Subcutaneous adipose tissue (tissue), 4 donors: ENCODE data around the gene CEP350. TPM values are rescaled to one million over a fixed set of nuclear protein-coding genes. Genes with fewer than 3 reads are reported as not detected.

Source experiments
- total RNA-seq, 4 donors: library from RNA; depleted of rRNA; stranded (reverse); fragments of >200 nt; gene quantifications; one replicate each; pipeline ENCODE4 v1.1.0, GENCODE V29; 2016
- TF ChIP-seq, protein P1 (sequence below): fragments of 450-650 bp; IDR thresholded peaks from one replicate; pipeline ENCODE4 v1.5.1; 2016; ENCODE audit warnings: low read depth, mild to moderate bottlenecking, control low read depth, antibody characterized with exemption, moderate library complexity

The CEP350 gene
- total RNA-seq, 4 donors from 2014 or later = 77.2 to 136 (median 103) TPM

DNA sequence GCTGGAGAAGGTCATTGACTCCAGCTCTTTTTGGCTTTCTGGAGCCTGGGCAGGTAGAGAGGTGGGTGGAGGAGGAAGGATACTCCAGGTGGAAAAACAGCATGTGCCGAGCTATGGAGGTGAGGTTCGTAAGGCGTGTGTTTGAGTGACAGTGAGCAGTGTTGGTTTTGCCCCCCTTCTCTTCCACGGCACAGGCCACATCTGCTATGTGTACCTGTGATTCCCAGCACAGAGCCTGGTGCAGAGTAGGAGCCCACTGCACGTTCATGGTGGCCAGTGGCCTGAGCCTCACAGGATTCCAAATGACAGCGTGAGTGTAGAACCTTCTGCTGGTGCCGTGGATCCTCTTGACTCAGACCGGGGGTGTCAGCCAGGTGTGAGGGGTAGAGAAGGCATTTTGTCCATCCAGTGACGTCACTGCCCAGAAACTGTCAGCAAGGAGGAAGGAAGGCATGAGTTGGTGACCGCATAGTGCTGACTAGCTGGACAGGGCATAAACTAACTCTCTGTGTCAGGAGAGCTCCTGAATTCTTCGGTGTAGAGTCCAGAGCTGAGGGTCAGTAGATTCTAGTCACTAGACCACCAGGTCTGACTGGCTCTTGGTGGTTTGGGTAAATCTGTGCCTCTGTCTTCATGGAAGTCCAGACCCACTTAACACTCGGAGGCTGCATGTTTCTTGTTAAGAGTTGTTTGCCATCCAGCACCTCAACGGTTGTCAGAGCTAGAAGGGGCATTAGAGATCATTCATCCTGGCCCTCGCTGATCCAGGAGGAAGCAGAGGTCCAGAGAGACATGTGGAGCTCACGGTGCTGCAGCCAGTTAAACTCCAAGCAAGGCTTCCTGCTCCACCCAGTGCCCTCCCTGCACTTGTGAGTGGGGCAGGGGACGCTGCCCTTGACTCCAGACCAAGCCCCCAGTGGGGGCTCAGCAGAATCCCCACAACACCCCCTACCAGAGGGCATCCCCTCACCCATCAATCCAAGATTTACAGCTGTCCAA is 203.8 kb downstream of the CEP350 start:
- TF ChIP-seq, protein P1, sequence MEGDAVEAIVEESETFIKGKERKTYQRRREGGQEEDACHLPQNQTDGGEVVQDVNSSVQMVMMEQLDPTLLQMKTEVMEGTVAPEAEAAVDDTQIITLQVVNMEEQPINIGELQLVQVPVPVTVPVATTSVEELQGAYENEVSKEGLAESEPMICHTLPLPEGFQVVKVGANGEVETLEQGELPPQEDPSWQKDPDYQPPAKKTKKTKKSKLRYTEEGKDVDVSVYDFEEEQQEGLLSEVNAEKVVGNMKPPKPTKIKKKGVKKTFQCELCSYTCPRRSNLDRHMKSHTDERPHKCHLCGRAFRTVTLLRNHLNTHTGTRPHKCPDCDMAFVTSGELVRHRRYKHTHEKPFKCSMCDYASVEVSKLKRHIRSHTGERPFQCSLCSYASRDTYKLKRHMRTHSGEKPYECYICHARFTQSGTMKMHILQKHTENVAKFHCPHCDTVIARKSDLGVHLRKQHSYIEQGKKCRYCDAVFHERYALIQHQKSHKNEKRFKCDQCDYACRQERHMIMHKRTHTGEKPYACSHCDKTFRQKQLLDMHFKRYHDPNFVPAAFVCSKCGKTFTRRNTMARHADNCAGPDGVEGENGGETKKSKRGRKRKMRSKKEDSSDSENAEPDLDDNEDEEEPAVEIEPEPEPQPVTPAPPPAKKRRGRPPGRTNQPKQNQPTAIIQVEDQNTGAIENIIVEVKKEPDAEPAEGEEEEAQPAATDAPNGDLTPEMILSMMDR = no peak

DNA sequence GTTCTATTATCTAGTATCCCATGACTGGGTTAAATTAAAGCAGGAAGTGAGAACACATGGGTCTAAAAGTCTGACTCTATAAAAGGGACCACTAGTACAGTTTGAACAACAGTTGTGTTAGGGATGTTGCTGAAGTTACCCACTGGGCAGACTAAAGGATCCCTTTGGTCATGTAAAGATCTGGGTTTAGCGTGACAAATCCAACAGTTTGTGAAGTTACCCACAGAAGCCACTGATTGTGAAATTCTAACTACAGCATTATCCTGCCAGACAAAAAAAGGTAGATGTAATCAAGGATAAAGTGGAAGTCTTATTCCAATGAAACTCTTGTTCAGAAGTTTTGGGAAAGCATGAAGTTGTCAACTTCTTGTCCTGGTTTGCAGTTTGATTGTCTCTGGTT is 205.7 kb downstream of the CEP350 start:
- TF ChIP-seq, protein P1 = no peak

DNA sequence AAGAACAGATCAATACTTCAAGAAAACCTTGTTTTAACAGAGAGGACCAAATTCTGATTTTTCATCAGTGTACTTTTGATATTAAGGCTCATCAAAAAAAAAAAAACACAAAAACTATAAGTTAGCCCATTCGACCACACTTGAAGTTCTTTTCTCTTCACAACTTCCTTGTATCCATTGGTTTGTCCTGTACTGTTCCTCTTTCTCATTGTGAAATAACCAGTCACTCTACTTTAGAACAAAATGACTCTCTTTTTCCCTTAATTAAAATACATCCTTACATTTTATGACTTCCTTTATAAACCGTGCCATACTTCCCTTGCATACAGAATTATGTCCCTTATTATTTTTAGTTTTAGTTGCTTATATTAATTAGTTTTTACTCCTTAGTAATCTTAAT is 208.4 kb downstream of the CEP350 start:
- TF ChIP-seq, protein P1 = no peak

Other genes starting within 250 kb of the CEP350 start
- gene FAM163A, start 211.5 kb upstream of the CEP350 start, total RNA-seq = not detected
- 10 to 100 TPM; 57.7 to 80.9 (median 63.4) TPM for gene TOR1AIP2, start 77.0 kb upstream of the CEP350 start, total RNA-seq
- gene TOR1AIP1, start 72.5 kb upstream of the CEP350 start, total RNA-seq = 10 to 100 TPM; 68.5 to 97.1 (median 77.9) TPM
- 10 to 100 TPM; 16.8 to 71.4 (median 49.7) TPM for gene QSOX1, start 200.1 kb downstream of the CEP350 start, total RNA-seq